ENCODE data around the gene ITPKB. TPM values are rescaled to one million over a fixed set of nuclear protein-coding genes. Genes with fewer than 3 reads are reported as not detected.

ITPKB gene
- total and polyA plus RNA-seq, 8 donors, result 25.0 to 38.7 (median 32.6) TPM

GRCh38 chr1:226766565-226766964 is 27.5 kb upstream of the ITPKB start:
- Histone ChIP-seq H3K27ac (no peak overlapping the region), H3K36me3 (no peaks in the 10 kb centered on the region), H3K27me3 (no peaks in the 10 kb centered on the region), H3K9me3 (no peaks in the 10 kb centered on the region), H3K4me1 (no peaks in the 10 kb centered on the region), H3K4me3 (no peak overlapping the region)
- intact Hi-C loops (cut with DNase I), result no loop called here
- DNase-seq, result no peak
- ATAC-seq, result no peak
- no peak for TF ChIP-seq CTCF (IDR thresholded peaks at IDR 0.05)

GRCh38 chr1:226764533-226764932 is 25.5 kb upstream of the ITPKB start:
- ATAC-seq, result no peak
- no peaks in the 10 kb centered on the region for H3K36me3 ChIP-seq
- no peak overlapping the region for H3K27ac ChIP-seq
- no peak overlapping the region for H3K4me3 ChIP-seq
- TF ChIP-seq CTCF (IDR thresholded peaks at IDR 0.05), result no peak
- intact Hi-C loops (cut with DNase I), result no loop called here
- H3K4me1 ChIP-seq, result no peaks in the 10 kb centered on the region
- H3K27me3 ChIP-seq, result no peaks in the 10 kb centered on the region
- H3K9me3 ChIP-seq, result no peaks in the 10 kb centered on the region
- no peak for DNase-seq

DNA sequence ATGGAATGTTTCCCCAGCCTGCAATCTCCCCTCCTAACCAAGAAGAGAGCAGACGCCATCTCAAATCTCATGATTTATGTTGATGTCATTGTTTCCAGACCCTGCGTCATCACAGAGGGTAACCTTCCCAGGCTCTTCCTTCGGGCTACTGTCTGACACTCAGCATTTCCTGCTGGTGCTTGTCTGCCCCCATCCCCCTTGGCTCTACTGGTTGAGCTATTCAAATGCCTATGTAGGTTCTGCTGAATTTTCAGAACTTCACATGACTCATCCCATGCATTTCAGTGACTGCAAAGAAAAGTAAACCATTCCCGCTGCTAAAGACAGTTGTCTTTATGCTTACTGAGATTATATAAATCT is 24.8 kb upstream of the ITPKB start:
- Histone ChIP-seq H3K27ac (no peak overlapping the region), H3K27me3 (no peaks in the 10 kb centered on the region), H3K36me3 (no peaks in the 10 kb centered on the region), H3K4me1 (no peaks in the 10 kb centered on the region), H3K4me3 (no peak overlapping the region), H3K9me3 (no peaks in the 10 kb centered on the region)
- no peak for DNase-seq
- intact Hi-C loops (cut with DNase I), result no loop called here
- ATAC-seq, result peak; percentile 32
- TF ChIP-seq CTCF (IDR thresholded peaks at IDR 0.05), result no peak

GRCh38 chr1:226762988-226763904 is 24.2 kb upstream of the ITPKB start:
- no peak for TF ChIP-seq CTCF (IDR thresholded peaks at IDR 0.05)
- Histone ChIP-seq H3K4me3 (no peak overlapping the region), H3K27ac (no peak overlapping the region), H3K36me3 (no peaks in the 10 kb centered on the region), H3K9me3 (no peaks in the 10 kb centered on the region), H3K4me1 (no peaks in the 10 kb centered on the region), H3K27me3 (no peaks in the 10 kb centered on the region)
- ATAC-seq (no peak), DNase-seq (no peak)
- intact Hi-C loops (cut with DNase I), result no loop called here

- DNase-seq (no peak), ATAC-seq (no peak)
- Histone ChIP-seq H3K4me1 (no peaks in the 10 kb centered on the region), H3K27me3 (no peaks in the 10 kb centered on the region), H3K4me3 (no peak overlapping the region), H3K9me3 (no peaks in the 10 kb centered on the region), H3K27ac (no peak overlapping the region), H3K36me3 (no peaks in the 10 kb centered on the region)
- intact Hi-C loops (cut with DNase I), result no loop called here
- no peak for TF ChIP-seq CTCF (IDR thresholded peaks at IDR 0.05)
These were observed 23.0 kb upstream of the ITPKB start for GRCh38 chr1:226762055-226762454.

Data from left lung (tissue), 10 donors.